HEK293T (cell line): ENCODE measurements around the gene RAD50.

Experiments
- CTCF ChIA-PET: fragments of 350-600 bp; formaldehyde crosslinking; extraction: SDS; loops from one replicate; lab custom pipeline; 2021; ENCODE audit warnings: antibody characterized with exemption, inconsistent platforms; lab: Yijun Ruan, JAX
- POLR2A ChIA-PET: fragments of 350-600 bp; formaldehyde crosslinking; extraction: SDS; loops from one replicate; lab custom pipeline; 2020; ENCODE audit warnings: antibody characterized with exemption, inconsistent platforms; lab: Yijun Ruan, JAX
- DNase-seq: peaks from one replicate; pipeline ENCODE4 v3.0.0; 2012; ENCODE audit warnings: mixed read lengths; ENCODE audit errors: extremely low spot score
- ARNT ChIP-seq: fragments of 450-650 bp; IDR thresholded peaks from 2 replicates; pipeline ENCODE4 v1.6.1; 2017; ENCODE audit warnings: mild to moderate bottlenecking
- BHLHE40 ChIP-seq: fragments of 450-650 bp; IDR thresholded peaks from 2 replicates; pipeline ENCODE4 v1.6.1; 2016; ENCODE audit warnings: mild to moderate bottlenecking, moderate library complexity, borderline replicate concordance
- CTBP1 ChIP-seq: fragments of 450-650 bp; IDR thresholded peaks from 2 replicates; pipeline ENCODE4 v1.6.1; 2016; ENCODE audit warnings: borderline replicate concordance
- ELF4 ChIP-seq: fragments of 450-650 bp; IDR thresholded peaks from 2 replicates; pipeline ENCODE4 v1.6.1; 2017; ENCODE audit warnings: antibody characterized with exemption
- FOXA1 ChIP-seq: fragments of 450-650 bp; IDR thresholded peaks from 2 replicates; pipeline ENCODE4 v1.6.1; 2016; ENCODE audit warnings: mild to moderate bottlenecking
- FOXK2 ChIP-seq: fragments of 450-650 bp; IDR thresholded peaks from 2 replicates; pipeline ENCODE4 v1.6.1; 2016; ENCODE audit warnings: mild to moderate bottlenecking
- FOXM1 ChIP-seq: fragments of 450-650 bp; IDR thresholded peaks from 2 replicates; pipeline ENCODE4 v1.6.1; 2017; ENCODE audit warnings: mild to moderate bottlenecking, borderline replicate concordance
- HDGF ChIP-seq: fragments of 450-650 bp; IDR thresholded peaks from 2 replicates; pipeline ENCODE4 v1.6.1; 2017; ENCODE audit warnings: antibody characterized with exemption, borderline replicate concordance
- L3MBTL2 ChIP-seq: fragments of 450-650 bp; conservative IDR thresholded peaks from 2 replicates; pipeline ENCODE4 v1.6.1; 2016; ENCODE audit warnings: mild to moderate bottlenecking
- LEF1 ChIP-seq: fragments of 450-650 bp; IDR thresholded peaks from 2 replicates; pipeline ENCODE4 v1.6.1; 2017; ENCODE audit warnings: mild to moderate bottlenecking, borderline replicate concordance
- NFRKB ChIP-seq: fragments of 450-650 bp; IDR thresholded peaks from 2 replicates; pipeline ENCODE4 v1.6.1; 2016; ENCODE audit warnings: mild to moderate bottlenecking, moderate library complexity
- PKNOX1 ChIP-seq: fragments of 450-650 bp; IDR thresholded peaks from 2 replicates; pipeline ENCODE4 v1.6.1; 2016
- SP1 ChIP-seq: fragments of 450-650 bp; IDR thresholded peaks from 2 replicates; pipeline ENCODE4 v1.6.1; 2017
- SUZ12 ChIP-seq: fragments of 450-650 bp; IDR thresholded peaks from 2 replicates; pipeline ENCODE4 v1.6.1; 2016; ENCODE audit warnings: mild to moderate bottlenecking
- TARDBP ChIP-seq: fragments of 450-650 bp; IDR thresholded peaks from 2 replicates; pipeline ENCODE4 v1.6.1; 2016
- ZNF384 ChIP-seq: fragments of 450-650 bp; IDR thresholded peaks from 2 replicates; pipeline ENCODE4 v1.6.1; 2016

RAD50 gene

DNA sequence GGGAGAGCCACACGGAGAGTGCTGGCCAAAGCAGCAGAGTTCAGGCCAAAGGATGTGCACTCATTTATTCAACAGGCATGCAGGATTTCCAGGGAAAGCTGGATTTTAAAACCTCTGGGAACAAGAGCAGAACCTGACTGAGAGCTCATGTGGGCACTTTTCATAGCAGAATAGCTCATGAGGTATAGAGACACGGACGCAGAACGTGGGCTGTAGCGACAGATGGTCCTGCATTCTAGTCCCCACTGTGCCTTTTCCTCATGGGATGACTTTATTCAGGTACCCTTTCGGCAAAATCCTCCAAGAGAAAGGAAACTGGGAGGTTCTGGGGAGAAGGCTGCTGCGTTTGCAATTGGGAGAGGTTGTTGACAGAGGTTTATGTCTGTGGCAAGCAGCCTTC lies 122.4 kb downstream of the RAD50 start:
- CTCF ChIA-PET = interaction anchor here (0.6 kb wide), 1 partner anchor 100 kb away, joined by 3 read pairs; no protein-coding TSS in a partner anchor
- TF ChIP-seq SUZ12 = no peak
- POLR2A ChIA-PET = no interaction called here
- no peak for DNase-seq

GRCh38 chr5:132679717-132680380 lies 123.1 kb downstream of the RAD50 start:
- DNase-seq = no peak
- ChIA-PET CTCF (no interaction called here), POLR2A (no interaction called here)
- no peak for TF ChIP-seq CTBP1
- no peak for TF ChIP-seq L3MBTL2
- TF ChIP-seq FOXA1 = no peak
- no peak for TF ChIP-seq ARNT
- no peak for TF ChIP-seq ELF4
- TF ChIP-seq BHLHE40 = no peak
- TF ChIP-seq NFRKB = no peak
- TF ChIP-seq LEF1 = no peak
- no peak for TF ChIP-seq SUZ12
- no peak for TF ChIP-seq SP1
- no peak for TF ChIP-seq PKNOX1
- TF ChIP-seq ZNF384 = no peak
- no peak for TF ChIP-seq FOXK2
- no peak for TF ChIP-seq FOXM1
- no peak for TF ChIP-seq HDGF
- no peak for TF ChIP-seq TARDBP

DNA sequence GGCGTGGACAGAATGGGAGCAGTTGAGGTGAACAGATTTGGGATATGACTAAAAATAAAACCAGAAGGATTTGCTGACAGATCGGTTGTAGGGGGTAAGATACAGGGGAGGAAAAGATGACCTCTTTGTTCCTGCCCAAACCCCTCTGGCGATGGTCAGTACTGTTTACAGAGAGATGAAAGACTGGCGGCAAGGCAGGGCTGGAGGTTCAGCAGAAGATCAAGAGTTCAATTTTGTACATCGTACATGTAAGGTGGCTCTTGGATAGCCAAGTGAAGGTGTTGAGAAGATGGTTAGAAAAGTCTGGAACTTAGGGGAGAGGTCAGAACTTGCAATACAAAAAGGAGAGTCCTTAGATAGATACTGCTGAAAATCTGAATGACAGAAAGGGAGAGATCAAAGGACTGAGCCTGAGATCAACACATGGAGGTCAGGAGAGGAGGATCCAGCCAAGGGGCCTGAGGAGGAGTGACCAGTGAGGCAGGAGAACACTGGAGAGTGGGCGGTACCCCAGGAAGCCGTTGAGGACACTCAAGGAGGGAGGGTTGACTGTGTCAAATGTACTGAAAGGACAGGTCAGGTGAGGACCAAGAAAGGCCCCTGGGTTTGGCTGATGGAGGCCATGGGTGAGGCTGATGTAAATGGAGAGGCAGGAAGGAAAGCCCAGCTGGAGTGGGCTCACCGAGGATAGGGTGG lies 124.2 kb downstream of the RAD50 start:
- no peak for TF ChIP-seq PKNOX1
- TF ChIP-seq ELF4 = no peak
- no peak for TF ChIP-seq ARNT
- TF ChIP-seq NFRKB = no peak
- no peak for TF ChIP-seq SP1
- no peak for TF ChIP-seq ZNF384
- no peak for TF ChIP-seq CTBP1
- TF ChIP-seq TARDBP = no peak
- no peak for TF ChIP-seq FOXK2
- ChIA-PET POLR2A (no interaction called here), CTCF (no interaction called here)
- no peak for DNase-seq

DNA sequence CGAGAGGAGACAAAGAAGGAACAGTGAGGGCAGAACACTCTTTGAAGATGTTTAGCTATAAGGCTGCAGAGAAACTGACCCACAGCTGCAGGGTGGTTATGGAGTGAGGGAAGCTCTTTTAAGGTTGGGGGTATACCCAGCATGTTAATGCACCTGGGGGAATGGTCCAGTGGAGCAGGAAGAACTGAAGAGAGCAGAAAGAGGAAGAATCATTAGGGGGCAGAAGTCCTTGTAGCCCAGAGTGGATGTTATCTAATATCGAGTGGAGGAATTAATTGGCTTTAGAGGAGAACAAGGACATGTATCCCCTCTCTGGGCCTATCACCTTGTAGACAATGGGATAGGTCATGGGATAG lies 124.7 kb downstream of the RAD50 start:
- TF ChIP-seq NFRKB = no peak
- no peak for TF ChIP-seq FOXK2
- no peak for TF ChIP-seq PKNOX1
- TF ChIP-seq ELF4 = no peak
- no peak for DNase-seq
- ChIA-PET POLR2A (no interaction called here), CTCF (no interaction called here)

DNA sequence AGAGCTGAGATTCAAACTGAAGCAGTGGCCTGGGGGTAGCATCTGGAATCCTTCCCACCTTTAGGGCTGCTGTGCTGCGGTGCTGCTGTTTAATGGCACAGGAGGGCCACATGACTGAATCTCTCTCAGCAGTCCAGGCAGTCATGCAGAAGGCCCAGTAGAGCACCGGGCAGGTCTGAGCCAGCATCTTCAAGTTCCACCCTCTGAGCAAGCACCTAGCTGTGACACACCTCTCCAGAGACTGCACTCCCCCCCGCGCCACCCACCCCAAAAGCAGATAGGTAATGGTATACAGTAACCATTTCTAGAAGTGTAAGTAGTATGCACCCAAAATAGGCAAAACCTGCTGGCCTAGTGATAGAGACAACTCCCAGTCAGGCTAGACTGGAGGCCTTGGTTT lies 125.2 kb downstream of the RAD50 start:
- no peak for TF ChIP-seq L3MBTL2
- no peak for TF ChIP-seq FOXA1
- no peak for TF ChIP-seq FOXM1
- no peak for TF ChIP-seq ELF4
- TF ChIP-seq ARNT = no peak
- TF ChIP-seq SUZ12 = no peak
- TF ChIP-seq LEF1 = no peak
- no peak for TF ChIP-seq NFRKB
- TF ChIP-seq FOXK2 = no peak
- TF ChIP-seq ZNF384 = no peak
- TF ChIP-seq HDGF = no peak
- TF ChIP-seq CTBP1 = no peak
- no peak for TF ChIP-seq TARDBP
- TF ChIP-seq PKNOX1 = no peak
- no peak for TF ChIP-seq BHLHE40
- TF ChIP-seq SP1 = no peak
- ChIA-PET CTCF (interaction anchor here (0.6 kb wide), 1 partner anchor 16 kb away, joined by 4 read pairs; no protein-coding TSS in a partner anchor), POLR2A (no interaction called here)
- DNase-seq = no peak

DNA sequence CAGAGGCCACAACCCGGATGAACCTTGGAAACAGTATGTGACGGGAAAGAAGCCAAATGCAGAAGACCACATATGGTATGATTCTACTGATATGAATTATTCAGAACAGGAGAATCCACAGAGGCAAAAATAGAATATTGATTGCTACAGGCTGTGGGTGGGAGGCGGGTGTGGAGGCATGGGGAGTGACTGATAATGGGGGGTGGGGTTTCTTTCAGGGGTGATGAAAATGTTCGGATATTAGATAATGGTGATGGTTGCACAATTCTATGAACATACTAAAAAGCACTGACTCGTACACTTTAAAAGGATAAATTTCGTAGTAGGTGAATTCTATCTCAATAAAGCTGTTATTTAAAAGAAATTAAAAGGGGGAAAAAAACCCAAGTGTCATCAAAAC lies 127.7 kb downstream of the RAD50 start:
- POLR2A ChIA-PET = no interaction called here
- DNase-seq = no peak
- CTCF ChIA-PET = no interaction called here
- no peak for TF ChIP-seq PKNOX1
- no peak for TF ChIP-seq ZNF384
- TF ChIP-seq SUZ12 = no peak
- TF ChIP-seq L3MBTL2 = no peak
- TF ChIP-seq FOXM1 = no peak
- TF ChIP-seq NFRKB = no peak
- TF ChIP-seq ARNT = no peak
- TF ChIP-seq BHLHE40 = no peak
- TF ChIP-seq FOXA1 = no peak
- no peak for TF ChIP-seq ELF4
- TF ChIP-seq SP1 = no peak
- no peak for TF ChIP-seq HDGF
